ENCODE measurements around the gene LHX6.

Gene LHX6

DNA sequence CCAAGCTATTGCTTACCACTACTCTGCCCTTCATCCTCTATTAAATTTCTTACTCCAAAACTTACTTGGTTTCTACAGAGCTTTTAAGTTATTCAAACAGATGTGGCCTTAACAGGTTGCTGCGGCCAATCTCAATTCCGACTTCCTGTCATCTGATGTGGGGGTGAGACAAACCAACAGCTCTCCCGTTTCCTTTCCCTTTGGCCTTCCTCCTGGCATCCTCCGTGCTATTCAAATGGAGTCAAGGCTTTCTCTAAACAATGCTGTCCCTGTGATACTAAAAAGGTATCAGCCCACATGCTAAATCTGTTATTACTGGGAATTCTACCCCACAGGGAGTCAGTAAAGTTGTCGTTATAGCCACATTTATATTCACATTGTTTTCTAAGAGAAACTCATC, 24.0 kb upstream of the LHX6 start:
- no peak for DNase-seq (ENCODE audit: low spot score)
- TF ChIP-seq, protein P1, sequence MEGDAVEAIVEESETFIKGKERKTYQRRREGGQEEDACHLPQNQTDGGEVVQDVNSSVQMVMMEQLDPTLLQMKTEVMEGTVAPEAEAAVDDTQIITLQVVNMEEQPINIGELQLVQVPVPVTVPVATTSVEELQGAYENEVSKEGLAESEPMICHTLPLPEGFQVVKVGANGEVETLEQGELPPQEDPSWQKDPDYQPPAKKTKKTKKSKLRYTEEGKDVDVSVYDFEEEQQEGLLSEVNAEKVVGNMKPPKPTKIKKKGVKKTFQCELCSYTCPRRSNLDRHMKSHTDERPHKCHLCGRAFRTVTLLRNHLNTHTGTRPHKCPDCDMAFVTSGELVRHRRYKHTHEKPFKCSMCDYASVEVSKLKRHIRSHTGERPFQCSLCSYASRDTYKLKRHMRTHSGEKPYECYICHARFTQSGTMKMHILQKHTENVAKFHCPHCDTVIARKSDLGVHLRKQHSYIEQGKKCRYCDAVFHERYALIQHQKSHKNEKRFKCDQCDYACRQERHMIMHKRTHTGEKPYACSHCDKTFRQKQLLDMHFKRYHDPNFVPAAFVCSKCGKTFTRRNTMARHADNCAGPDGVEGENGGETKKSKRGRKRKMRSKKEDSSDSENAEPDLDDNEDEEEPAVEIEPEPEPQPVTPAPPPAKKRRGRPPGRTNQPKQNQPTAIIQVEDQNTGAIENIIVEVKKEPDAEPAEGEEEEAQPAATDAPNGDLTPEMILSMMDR (IDR thresholded peaks at IDR 0.05; ENCODE audit: extremely low read depth, missing control alignments) = no peak

DNA sequence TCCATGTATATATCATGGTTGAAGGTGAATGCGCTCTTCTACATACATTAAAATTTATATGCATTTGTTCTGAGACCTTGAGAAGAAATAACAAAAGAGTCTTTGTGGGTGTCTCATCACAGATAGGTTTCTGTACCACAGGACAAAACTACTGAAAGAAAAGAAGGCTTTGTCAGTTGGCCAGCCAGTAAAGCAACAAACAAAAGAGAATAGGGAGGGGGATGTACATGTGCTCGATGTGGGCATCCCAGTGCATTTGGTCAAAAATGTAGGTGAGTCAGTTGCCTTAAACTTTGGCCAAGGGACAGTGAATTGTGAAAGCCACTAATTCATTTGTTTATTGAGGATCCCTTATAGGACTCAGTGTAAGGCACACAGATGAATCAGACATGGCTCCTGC, 22.6 kb upstream of the LHX6 start:
- TF ChIP-seq, protein P1 (IDR thresholded peaks at IDR 0.05; ENCODE audit: extremely low read depth, missing control alignments) = no peak
- DNase-seq (ENCODE audit: low spot score) = no peak

GRCh38 chr9:122248448-122248865, 19.7 kb upstream of the LHX6 start:
- TF ChIP-seq, protein P1 (IDR thresholded peaks at IDR 0.05; ENCODE audit: extremely low read depth, missing control alignments) = no peak
- no peak for DNase-seq (ENCODE audit: low spot score)

DNA sequence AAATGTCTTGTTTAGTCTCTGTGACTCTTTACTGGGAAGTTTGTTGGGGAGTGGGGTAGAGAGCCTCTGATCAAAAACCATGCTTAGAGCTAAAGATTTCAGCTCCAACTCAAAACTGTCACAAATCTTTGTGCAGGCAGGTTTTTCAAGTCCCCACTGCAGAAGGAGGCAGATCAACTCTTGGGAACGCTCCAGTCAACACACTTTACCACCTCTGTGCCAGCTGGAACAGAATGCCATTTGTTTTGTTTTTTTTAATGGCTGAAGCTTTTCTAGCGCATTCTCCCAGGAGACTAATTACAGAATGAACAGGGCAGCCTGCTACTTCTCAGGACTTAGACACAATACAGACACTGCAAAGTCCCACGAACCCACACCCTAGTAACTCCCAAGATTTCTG, 17.9 kb upstream of the LHX6 start:
- TF ChIP-seq, protein P1 (IDR thresholded peaks at IDR 0.05; ENCODE audit: extremely low read depth, missing control alignments) = no peak
- no peak for DNase-seq (ENCODE audit: low spot score)

GRCh38 chr9:122244349-122244748, 15.6 kb upstream of the LHX6 start:
- TF ChIP-seq, protein P1 (IDR thresholded peaks at IDR 0.05; ENCODE audit: extremely low read depth, missing control alignments) = no peak
- no peak for DNase-seq (ENCODE audit: low spot score)

GRCh38 chr9:122239722-122240121, 11.0 kb upstream of the LHX6 start:
- TF ChIP-seq, protein P1 (IDR thresholded peaks at IDR 0.05; ENCODE audit: extremely low read depth, missing control alignments) = no peak
- no peak for DNase-seq (ENCODE audit: low spot score)

DNA sequence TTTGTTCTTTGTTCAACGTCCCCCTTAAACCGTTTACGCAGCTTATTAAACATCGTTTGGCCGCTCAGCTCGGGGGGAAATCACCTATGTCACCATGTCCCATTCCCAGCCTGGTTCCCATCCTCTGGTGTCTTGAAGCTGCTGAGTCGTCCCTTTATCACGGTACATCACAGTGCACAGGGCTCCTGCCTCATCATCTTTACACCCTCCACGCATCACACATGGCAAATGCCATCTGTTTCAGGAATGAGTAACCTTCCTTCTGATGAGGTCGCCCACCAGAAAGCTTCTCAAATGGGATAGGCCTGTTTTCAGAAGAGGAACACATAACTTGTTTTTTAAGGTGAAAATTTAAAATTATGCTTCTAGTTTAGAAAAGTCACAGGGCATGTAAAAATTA, 7.9 kb upstream of the LHX6 start:
- DNase-seq (ENCODE audit: low spot score) = no peak
- TF ChIP-seq, protein P1 (IDR thresholded peaks at IDR 0.05; ENCODE audit: extremely low read depth, missing control alignments) = no peak
